Jurkat, Clone E6-1 (cell line): Measurements from ENCODE around the gene PAPSS2.

Source experiments
- DNase-seq: peaks from one replicate; pipeline ENCODE4 v3.0.0-alpha.2; 2011; ENCODE audit warnings: low read depth, low spot score
- H3K4me3 ChIP-seq: 2 replicates; pipeline ENCODE4 v1.5.1; 2011; ENCODE audit warnings: mild to moderate bottlenecking, low read length, control low read depth, moderate library complexity

The PAPSS2 gene

GRCh38 chr10:87763086-87763861 is 103.6 kb downstream of the PAPSS2 start:
- no peak for DNase-seq
- H3K4me3 ChIP-seq, result no peak overlapping the region

GRCh38 chr10:87764072-87764934 is 104.6 kb downstream of the PAPSS2 start:
- DNase-seq, result no peak
- no peak overlapping the region for H3K4me3 ChIP-seq

DNA sequence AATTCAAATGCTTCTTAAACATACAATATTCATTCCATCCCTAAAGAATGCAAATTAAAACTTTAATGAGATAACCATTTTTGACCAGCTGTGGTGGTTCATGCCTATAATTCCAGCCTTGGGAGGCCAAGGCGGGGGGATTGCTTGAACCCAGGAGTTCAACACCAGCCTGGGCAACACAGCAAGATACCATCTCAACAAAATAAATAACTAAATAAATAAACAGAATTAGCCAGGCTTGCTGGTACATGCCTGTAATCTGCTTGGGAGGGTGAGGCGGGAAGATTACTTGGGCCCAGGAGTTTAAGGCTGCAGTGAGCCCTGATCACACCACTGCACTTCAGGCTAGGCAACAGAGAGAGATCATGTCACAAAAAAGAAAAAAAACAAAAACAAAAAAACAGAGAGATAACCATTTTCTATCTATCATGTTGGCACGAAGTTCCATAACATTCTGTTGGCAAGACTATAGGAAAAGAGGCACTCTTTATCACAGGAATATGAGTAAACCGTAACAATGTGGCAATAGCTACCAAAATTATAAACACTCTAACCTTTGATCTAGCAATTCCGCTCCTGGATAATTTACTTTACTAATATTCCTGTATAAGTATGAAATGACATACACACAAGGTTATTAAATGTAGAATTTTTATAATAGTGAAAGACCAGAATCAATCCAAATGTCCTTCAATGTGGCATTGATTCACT is 106.1 kb downstream of the PAPSS2 start:
- H3K4me3 ChIP-seq, result no peak overlapping the region
- DNase-seq, result no peak

- no peak overlapping the region for H3K4me3 ChIP-seq
- DNase-seq, result no peak
Observed at GRCh38 chr10:87767253-87767652, 107.6 kb downstream of the PAPSS2 start.

DNA sequence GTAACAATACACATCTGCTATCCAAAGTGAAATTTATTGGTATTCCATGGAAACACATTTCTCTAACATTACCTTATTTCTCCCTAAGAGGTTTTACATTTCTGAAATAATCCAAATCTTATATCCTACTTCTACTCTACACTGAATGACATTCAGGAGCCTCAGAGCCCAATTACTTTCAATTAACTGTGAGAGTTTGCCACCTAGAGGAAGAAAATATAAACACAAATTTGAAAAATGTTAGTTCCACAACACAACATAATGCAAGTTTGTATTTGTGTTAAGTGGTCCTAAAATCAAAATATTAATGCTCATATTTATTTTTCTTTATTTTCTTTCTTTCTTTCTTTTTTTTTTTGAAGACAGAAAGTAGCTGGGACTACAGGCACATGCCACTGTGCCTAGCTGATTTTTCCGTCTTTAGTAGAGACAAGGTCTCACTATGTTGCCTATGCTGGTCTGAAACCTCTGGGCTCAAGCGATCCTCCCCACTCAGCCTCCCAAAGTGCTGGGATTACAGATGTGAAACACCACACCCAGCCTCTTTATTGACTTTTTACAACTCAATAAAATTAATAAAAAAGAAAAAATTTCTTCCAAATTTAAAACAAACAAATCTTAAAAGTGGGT is 112.3 kb downstream of the PAPSS2 start:
- DNase-seq, result peak; percentile 28
- no peak overlapping the region for H3K4me3 ChIP-seq

- no peak for DNase-seq
- no peak overlapping the region for H3K4me3 ChIP-seq
Observed at GRCh38 chr10:87775766-87776165, 116.1 kb downstream of the PAPSS2 start.

DNA sequence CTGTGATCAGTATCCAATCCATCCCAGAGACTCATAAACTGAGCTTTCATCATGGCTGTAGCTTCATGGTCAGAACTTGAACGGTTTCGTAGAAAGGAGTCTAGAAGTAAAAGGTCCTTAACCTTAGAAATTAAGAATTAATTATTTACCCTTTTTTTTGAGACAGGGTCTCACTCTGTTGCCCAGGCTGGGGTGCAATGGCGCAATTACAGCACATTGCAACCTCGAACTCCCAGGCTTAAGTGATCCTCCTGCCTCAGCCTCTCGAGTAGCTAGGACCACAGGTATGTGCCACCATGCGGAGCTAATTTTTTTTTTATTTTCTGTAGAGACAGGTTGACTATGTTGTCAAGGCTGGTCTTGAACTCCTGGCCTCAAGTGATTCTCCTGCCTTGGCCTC is 116.7 kb downstream of the PAPSS2 start:
- no peak overlapping the region for H3K4me3 ChIP-seq
- DNase-seq, result no peak

GRCh38 chr10:87781545-87781944 is 121.9 kb downstream of the PAPSS2 start:
- no peak for DNase-seq

DNA sequence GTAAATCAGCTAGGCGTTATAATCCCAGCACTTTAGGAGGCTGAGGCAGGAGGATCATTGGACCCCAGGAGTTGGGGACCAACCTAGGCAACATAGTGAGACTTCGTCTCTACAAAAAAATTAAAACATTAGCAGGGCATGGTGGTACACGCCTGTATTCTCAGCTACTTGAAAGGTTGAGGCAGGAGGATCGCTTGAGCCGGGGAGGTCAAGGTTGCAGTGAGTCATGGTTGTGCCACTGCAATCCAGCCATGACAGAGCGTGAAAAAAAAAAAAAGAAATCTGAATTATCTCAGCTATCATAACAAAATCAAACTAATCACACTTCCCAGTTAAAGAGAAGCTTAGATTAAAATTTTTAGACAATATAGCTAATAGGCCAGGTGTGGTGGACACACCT is 123.0 kb downstream of the PAPSS2 start:
- DNase-seq, result no peak
- no peak overlapping the region for H3K4me3 ChIP-seq

More at GRCh38 chr10:87781545-87781944, 121.9 kb downstream of the PAPSS2 start:
- H3K4me3 ChIP-seq, result no peak overlapping the region

GRCh38 chr10:87786421-87786820 is 126.7 kb downstream of the PAPSS2 start:
- H3K4me3 ChIP-seq, result no peak overlapping the region

DNA sequence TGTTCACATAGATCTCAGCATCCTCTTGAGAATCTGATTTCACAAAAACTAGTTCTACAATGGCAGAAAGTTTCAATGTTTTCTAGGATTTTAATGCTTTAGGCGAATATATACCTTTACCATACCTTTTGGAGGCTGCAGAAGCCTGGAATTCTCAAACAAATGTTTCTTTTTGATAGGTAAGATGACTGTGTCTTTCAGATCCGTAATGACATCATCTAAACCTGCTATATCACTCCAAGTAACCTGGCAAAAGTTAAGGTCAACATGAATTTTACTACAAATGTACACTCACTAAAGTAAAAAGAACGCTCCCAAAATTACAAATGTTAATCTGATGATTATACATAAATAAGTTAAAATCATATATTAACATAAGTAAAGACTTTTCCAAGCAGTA is 130.5 kb downstream of the PAPSS2 start:
- DNase-seq, result no peak
- H3K4me3 ChIP-seq, result no peak overlapping the region

More at GRCh38 chr10:87786421-87786820, 126.7 kb downstream of the PAPSS2 start:
- DNase-seq, result no peak

DNA sequence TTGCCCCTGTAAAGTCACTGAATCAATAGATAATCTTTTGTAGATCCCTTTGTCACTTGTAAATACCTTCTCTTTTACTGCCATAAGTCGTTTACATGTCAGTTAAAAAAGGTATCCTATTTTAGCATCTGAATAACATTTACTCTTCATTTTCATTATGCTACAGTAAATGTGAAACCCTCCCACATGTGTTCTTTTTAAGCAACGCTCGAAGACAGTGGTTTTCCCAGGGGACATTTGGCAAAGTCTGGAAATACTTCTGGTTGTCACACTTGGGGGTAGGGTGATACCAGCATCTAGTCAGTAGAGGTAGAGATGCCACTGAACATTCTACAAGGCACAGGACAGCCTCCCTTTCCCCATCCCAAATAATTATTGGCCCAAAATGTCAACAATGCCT is 134.6 kb downstream of the PAPSS2 start:
- H3K4me3 ChIP-seq, result no peak overlapping the region
- no peak for DNase-seq
